VCaP (cell line): ENCODE data around the gene ATG13.

Experiments used
- H3K27ac ChIP-seq: fragments of 450-650 bp; 2 replicates; pipeline ENCODE4 v1.5.1; 2017
- CTCF ChIP-seq: fragments of 450-650 bp; conservative IDR thresholded peaks from 2 replicates; pipeline ENCODE4 v1.5.1; 2017; ENCODE audit warnings: mild to moderate bottlenecking, moderate library complexity

Gene ATG13

GRCh38 chr11:46673713-46674462, 56.5 kb downstream of the ATG13 start:
- TF ChIP-seq CTCF: no peak
- no peak overlapping the region for H3K27ac ChIP-seq

- H3K27ac ChIP-seq: no peak overlapping the region
Measured at GRCh38 chr11:46674463-46675287, 57.3 kb downstream of the ATG13 start.

GRCh38 chr11:46675288-46675851, 58.0 kb downstream of the ATG13 start:
- no peak overlapping the region for H3K27ac ChIP-seq
- TF ChIP-seq CTCF: no peak

More at GRCh38 chr11:46674463-46675287, 57.3 kb downstream of the ATG13 start:
- no peak for TF ChIP-seq CTCF

- TF ChIP-seq CTCF: no peak
- H3K27ac ChIP-seq: no peak overlapping the region
Measured at GRCh38 chr11:46675949-46676348, 58.6 kb downstream of the ATG13 start.

- H3K27ac ChIP-seq: no peak overlapping the region
- TF ChIP-seq CTCF: no peak
Measured at GRCh38 chr11:46676436-46677158, 59.2 kb downstream of the ATG13 start.

GRCh38 chr11:46677169-46677568, 59.8 kb downstream of the ATG13 start:
- TF ChIP-seq CTCF: no peak

More at GRCh38 chr11:46677169-46677568, 59.8 kb downstream of the ATG13 start:
- no peak overlapping the region for H3K27ac ChIP-seq
